Ishikawa (cell line): ENCODE data around the gene MYG1.
A peak's percentile ranks its signal among the peaks of the same experiment; 100 is the strongest.

ENCODE experiments used
- CEBPB ChIP-seq: IDR thresholded peaks from 2 replicates; pipeline ENCODE4 v1.6.1; 2012
- CREB1 ChIP-seq: IDR thresholded peaks from 2 replicates; pipeline ENCODE4 v1.6.1; 2012; ENCODE audit warnings: low read depth
- EGR1 ChIP-seq: IDR thresholded peaks from 2 replicates; pipeline ENCODE4 v1.6.1; 2012
- EP300 ChIP-seq: IDR thresholded peaks from 2 replicates; pipeline ENCODE4 v1.6.1; 2012; ENCODE audit warnings: borderline replicate concordance
- FOXM1 ChIP-seq: IDR thresholded peaks from 2 replicates; pipeline ENCODE4 v1.6.1; 2012; ENCODE audit warnings: low read depth, borderline replicate concordance
- NFIC ChIP-seq: IDR thresholded peaks from 2 replicates; pipeline ENCODE4 v1.6.1; 2012
- RAD21 ChIP-seq: IDR thresholded peaks from 2 replicates; pipeline ENCODE4 v1.6.1; 2012; ENCODE audit warnings: low read depth
- TAF1 ChIP-seq: IDR thresholded peaks from 2 replicates; pipeline ENCODE4 v1.6.1; 2012; ENCODE audit warnings: low read depth, mild to moderate bottlenecking
- TCF12 ChIP-seq: IDR thresholded peaks from 2 replicates; pipeline ENCODE4 v1.6.1; 2012; ENCODE audit warnings: low read depth
- TEAD4 ChIP-seq: IDR thresholded peaks from 2 replicates; pipeline ENCODE4 v1.6.1; 2012
- YY1 ChIP-seq: IDR thresholded peaks from 2 replicates; pipeline ENCODE4 v1.6.1; 2012; ENCODE audit warnings: low read depth
- TF ChIP-seq, protein P1 (sequence below): IDR thresholded peaks from 2 replicates; pipeline ENCODE4 v1.6.1; 2012; ENCODE audit warnings: low read depth, mild to moderate bottlenecking
- TF ChIP-seq, protein P2 (sequence below): IDR thresholded peaks from 2 replicates; pipeline ENCODE4 v1.6.1; 2012
- TF ChIP-seq, protein P3 (sequence below): IDR thresholded peaks from 2 replicates; pipeline ENCODE4 v1.6.1; 2012

MYG1 gene

DNA sequence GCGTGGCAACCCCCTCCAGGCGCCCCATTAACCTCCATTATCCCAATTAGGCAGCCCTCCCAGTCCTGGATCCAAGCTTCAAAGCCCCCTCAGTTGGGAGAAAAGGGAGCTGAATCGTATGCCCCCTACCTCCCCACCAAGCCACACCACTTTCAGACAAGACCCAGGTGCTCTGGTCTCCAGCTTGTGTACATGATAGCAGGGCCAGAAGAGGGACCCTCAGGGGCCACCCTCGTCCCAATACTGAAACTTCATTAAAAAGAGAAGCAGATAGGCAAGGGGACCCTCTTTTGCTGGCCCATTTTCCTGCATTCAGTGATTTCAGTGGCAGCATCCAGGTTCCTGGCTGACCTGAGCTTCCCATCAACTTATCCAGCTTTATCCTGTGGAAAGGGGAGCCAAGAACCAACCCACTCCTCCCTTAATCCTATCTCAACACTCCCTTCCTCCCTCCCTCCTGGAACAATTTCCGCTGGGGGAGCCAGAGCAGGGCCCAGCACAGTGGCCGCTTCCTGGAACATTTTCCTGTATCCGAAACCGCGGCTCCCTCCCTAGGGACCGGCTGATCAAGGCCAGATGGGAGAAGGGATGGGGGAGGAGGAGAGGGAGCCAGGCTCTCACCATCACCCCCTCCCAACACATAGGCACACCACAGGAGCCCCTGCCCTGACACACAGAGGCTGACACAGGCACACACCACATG lies 46.1 kb downstream of the MYG1 start:
- TF ChIP-seq YY1: no peak
- TF ChIP-seq CREB1: no peak
- TF ChIP-seq TEAD4: no peak
- TF ChIP-seq RAD21: no peak
- TF ChIP-seq, protein P1, sequence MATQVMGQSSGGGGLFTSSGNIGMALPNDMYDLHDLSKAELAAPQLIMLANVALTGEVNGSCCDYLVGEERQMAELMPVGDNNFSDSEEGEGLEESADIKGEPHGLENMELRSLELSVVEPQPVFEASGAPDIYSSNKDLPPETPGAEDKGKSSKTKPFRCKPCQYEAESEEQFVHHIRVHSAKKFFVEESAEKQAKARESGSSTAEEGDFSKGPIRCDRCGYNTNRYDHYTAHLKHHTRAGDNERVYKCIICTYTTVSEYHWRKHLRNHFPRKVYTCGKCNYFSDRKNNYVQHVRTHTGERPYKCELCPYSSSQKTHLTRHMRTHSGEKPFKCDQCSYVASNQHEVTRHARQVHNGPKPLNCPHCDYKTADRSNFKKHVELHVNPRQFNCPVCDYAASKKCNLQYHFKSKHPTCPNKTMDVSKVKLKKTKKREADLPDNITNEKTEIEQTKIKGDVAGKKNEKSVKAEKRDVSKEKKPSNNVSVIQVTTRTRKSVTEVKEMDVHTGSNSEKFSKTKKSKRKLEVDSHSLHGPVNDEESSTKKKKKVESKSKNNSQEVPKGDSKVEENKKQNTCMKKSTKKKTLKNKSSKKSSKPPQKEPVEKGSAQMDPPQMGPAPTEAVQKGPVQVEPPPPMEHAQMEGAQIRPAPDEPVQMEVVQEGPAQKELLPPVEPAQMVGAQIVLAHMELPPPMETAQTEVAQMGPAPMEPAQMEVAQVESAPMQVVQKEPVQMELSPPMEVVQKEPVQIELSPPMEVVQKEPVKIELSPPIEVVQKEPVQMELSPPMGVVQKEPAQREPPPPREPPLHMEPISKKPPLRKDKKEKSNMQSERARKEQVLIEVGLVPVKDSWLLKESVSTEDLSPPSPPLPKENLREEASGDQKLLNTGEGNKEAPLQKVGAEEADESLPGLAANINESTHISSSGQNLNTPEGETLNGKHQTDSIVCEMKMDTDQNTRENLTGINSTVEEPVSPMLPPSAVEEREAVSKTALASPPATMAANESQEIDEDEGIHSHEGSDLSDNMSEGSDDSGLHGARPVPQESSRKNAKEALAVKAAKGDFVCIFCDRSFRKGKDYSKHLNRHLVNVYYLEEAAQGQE: no peak
- no peak for TF ChIP-seq EGR1
- TF ChIP-seq, protein P2, sequence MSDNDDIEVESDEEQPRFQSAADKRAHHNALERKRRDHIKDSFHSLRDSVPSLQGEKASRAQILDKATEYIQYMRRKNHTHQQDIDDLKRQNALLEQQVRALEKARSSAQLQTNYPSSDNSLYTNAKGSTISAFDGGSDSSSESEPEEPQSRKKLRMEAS: no peak
- TF ChIP-seq NFIC: no peak
- TF ChIP-seq, protein P3, sequence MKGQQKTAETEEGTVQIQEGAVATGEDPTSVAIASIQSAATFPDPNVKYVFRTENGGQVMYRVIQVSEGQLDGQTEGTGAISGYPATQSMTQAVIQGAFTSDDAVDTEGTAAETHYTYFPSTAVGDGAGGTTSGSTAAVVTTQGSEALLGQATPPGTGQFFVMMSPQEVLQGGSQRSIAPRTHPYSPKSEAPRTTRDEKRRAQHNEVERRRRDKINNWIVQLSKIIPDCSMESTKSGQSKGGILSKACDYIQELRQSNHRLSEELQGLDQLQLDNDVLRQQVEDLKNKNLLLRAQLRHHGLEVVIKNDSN: no peak

DNA sequence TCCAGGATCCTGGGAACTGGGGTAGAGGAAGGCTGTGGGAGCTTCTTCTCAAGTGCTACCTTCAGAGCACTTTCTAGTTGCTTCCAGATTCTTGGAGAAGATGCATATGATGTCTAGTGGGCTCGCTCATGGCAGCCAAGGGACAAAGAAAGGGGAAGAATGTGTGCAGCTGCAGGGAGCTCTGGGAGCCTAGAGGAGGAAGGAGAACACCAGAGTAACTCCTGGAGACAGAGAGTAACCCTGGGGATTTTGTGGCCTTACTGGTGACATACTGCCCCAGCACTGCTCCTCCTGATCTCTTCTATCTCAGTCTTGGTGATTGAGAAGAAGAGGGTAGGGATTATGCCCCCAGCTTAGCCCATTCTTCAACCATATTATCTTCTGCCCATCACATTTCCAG lies 47.0 kb downstream of the MYG1 start:
- TF ChIP-seq TEAD4: no peak
- TF ChIP-seq, protein P1: no peak
- no peak for TF ChIP-seq TCF12
- TF ChIP-seq RAD21: no peak
- TF ChIP-seq YY1: no peak
- TF ChIP-seq, protein P3: no peak
- TF ChIP-seq, protein P2: no peak

DNA sequence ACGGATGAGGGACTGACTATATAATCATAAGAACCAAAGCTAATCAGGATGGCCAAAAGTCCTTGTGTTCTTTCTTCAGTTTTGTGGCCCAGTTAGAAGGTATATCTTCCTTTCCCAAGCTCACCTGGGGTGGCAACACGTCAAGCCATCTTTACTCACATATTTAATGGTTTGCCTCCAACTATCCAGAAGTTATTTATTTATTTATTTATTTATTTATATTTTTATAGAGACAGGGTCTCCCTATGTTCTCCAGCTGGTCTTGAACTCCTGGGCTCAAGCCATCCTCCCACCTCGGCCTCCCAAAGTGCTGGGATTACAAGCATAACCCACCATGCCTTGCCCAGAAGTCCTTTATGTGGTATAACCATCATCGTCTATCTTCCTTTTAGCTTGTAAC lies 48.4 kb downstream of the MYG1 start:
- TF ChIP-seq EP300: no peak
- TF ChIP-seq EGR1: no peak

DNA sequence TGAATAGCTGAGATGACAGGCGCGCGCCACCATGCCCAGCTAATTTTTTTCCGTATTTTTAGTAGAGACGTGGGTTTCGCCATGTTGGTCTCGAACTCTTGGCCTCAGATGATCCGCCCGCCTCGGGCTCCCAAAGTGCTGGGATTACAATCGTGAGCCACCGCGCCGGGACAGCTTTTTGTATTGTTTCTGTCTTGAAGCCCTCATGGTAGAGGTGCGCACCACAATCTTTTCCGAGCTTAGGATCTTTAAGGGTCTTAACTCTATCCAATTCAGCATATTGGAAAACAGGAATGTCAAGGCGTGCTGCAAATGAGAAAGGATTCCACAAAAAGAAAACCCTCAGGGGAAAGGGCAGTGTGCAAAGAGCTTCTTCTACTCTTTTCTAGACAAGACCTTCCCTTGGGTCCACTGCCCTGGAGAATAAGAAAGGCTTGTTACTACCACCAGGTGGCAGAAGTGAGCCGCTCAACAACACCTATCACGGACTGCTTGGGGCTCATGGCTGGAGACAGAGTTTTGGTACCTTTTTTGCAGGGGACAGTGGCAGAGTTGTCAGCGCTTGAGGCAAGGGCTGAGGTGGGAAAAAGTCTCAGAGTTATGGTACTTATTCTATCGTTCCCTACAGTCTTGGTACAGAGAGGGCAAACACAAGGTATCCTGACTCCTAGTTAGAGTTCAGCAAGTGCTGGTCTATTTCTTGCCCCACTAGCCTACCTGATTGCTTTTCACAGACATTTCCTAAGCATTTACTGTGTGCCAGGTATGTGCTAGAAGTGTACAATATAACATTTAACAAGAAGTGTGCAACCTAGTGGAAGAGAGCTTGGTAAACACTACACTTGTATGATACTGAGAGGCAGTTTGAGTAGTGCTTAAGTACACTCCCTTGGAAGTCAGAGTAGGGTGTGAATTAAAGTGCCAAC lies 53.1 kb downstream of the MYG1 start:
- TF ChIP-seq TAF1 (no peak), NFIC (no peak), RAD21 (peak; percentile 100), EGR1 (no peak)

DNA sequence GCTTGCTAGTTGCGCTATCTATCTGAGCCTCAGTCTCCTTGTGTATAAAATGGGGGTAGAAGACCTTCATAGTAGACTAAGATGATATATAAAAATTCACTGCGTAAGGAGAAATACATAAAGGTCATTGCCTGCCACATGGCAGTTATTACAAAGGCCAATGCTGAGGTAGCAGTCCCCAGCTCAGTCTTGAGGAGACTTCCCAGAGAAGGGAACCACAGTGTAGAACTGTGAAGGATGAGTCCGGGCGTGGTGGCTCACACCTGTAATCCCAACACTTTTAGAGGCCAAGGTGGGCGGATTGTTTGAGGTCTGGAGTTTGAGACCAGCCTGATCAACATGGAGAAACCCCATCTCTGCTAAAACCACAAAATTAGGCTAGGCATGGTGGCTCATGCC lies 53.8 kb downstream of the MYG1 start:
- TF ChIP-seq EGR1 (no peak), NFIC (no peak), CREB1 (no peak), FOXM1 (no peak)
- TF ChIP-seq, protein P3: no peak

DNA sequence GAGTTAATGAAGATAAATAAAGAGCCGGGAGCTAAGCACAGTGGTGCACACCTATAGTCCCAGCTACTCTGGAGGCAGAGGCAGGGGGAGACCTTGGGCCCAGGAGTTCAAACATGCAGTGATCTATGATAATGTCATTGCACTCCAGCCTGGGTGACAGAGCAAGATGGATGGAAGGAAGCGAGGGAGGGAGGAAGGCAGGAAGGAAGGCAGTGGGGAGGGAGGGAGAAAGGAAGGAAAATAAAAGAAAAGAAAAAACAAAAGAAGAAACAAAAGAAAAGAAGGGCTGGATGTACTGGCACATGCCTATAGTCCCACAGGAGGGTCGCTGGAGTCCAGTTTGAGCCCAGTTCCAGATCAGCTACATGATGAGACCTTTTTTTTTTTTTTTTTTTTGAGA lies 55.6 kb downstream of the MYG1 start:
- TF ChIP-seq CEBPB: no peak
- TF ChIP-seq, protein P2: no peak
- no peak for TF ChIP-seq CREB1
- TF ChIP-seq EP300: no peak
- TF ChIP-seq RAD21: no peak
- no peak for TF ChIP-seq TEAD4
- no peak for TF ChIP-seq NFIC
- TF ChIP-seq, protein P3: no peak
- TF ChIP-seq EGR1: no peak
- TF ChIP-seq, protein P1: no peak
- no peak for TF ChIP-seq FOXM1
